Activated CD8-positive, alpha-beta memory T cell treated with anti-CD3 and anti-CD28 coated beads, Interleukin-2, amount 10 ng/mL, durations not matched to agents 7 days and 5 days (primary cell): ENCODE results near the gene IGSF1. TPM values are rescaled to one million over a fixed set of nuclear protein-coding genes. Genes with fewer than 3 reads are reported as not detected.
"Not testable (repeated sequence)": the region's sequence is repeated elsewhere in the genome, so short reads cannot be mapped to it uniquely, and the experiment has no call there.

ENCODE experiments used
- ATAC-seq: fragments of 150-1000 bp; cut with Tn5 transposase; one replicate; pipeline ENCODE4 v1.10.0; 2021; ENCODE audit warnings: moderate library complexity
- CTCF ChIA-PET: fragments of 350-600 bp; sonication (Branson Sonifier 250); formaldehyde crosslinking; loops from one replicate; lab custom pipeline; 2021; ENCODE audit warnings: antibody characterized with exemption; lab: Charles Lee
- DNase-seq: peaks from one replicate; pipeline ENCODE4 v3.0.0-alpha.2; 2020
- H3K27ac Mint-ChIP-seq: one replicate; pipeline ENCODE4 v1.8.0; 2021; ENCODE audit warnings: mild to moderate bottlenecking, mixed read lengths
- H3K27me3 Mint-ChIP-seq: one replicate; pipeline ENCODE4 v1.8.0; 2021; ENCODE audit warnings: mixed read lengths
- H3K36me3 Mint-ChIP-seq: one replicate; pipeline ENCODE4 v1.8.0; 2021; ENCODE audit warnings: mild to moderate bottlenecking, mixed read lengths
- H3K4me1 Mint-ChIP-seq: one replicate; pipeline ENCODE4 v1.8.0; 2021; ENCODE audit warnings: mixed read lengths
- H3K4me3 Mint-ChIP-seq: one replicate; pipeline ENCODE4 v1.8.0; 2021; ENCODE audit warnings: mild to moderate bottlenecking, moderate library complexity, mixed read lengths
- H3K9me3 Mint-ChIP-seq: one replicate; pipeline ENCODE4 v1.8.0; 2022; ENCODE audit warnings: low read depth, mixed read lengths
- total RNA-seq, 2 experiments: library from RNA; stranded (reverse); gene quantifications; one replicate each; pipeline ENCODE4 v1.2.3, GENCODE V29; 2021

Gene IGSF1
- total RNA-seq, 2 experiments from 2014 or later = not detected

DNA sequence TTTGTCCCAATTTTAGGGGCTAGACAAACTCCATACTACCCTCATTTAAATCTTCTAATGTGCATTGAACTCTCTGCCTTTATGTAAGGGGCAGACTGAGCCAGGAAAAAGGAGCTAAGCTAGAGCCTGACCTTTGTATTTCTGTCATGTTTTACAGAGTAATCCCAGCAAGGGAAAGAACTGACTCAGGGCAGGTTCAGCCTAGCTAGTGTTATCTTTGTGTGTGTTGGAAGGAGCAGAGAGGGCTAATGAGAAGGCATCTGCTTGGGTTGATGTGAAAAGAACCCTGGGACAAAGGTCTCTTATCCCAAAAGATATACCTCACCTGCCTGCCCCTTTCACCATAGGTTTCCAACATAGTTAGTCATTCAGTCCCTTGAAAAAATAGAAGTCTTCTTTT is 31.7 kb downstream of the IGSF1 start:
- no peak overlapping the region for H3K4me3 Mint-ChIP-seq
- CTCF ChIA-PET = no interaction called here
- H3K9me3 Mint-ChIP-seq = no peaks in the 10 kb centered on the region
- H3K27ac Mint-ChIP-seq = no peak overlapping the region
- H3K27me3 Mint-ChIP-seq = no peaks in the 10 kb centered on the region
- no peaks in the 10 kb centered on the region for H3K36me3 Mint-ChIP-seq
- H3K4me1 Mint-ChIP-seq = no peaks in the 10 kb centered on the region
- DNase-seq = no peak
- ATAC-seq = no peak

DNA sequence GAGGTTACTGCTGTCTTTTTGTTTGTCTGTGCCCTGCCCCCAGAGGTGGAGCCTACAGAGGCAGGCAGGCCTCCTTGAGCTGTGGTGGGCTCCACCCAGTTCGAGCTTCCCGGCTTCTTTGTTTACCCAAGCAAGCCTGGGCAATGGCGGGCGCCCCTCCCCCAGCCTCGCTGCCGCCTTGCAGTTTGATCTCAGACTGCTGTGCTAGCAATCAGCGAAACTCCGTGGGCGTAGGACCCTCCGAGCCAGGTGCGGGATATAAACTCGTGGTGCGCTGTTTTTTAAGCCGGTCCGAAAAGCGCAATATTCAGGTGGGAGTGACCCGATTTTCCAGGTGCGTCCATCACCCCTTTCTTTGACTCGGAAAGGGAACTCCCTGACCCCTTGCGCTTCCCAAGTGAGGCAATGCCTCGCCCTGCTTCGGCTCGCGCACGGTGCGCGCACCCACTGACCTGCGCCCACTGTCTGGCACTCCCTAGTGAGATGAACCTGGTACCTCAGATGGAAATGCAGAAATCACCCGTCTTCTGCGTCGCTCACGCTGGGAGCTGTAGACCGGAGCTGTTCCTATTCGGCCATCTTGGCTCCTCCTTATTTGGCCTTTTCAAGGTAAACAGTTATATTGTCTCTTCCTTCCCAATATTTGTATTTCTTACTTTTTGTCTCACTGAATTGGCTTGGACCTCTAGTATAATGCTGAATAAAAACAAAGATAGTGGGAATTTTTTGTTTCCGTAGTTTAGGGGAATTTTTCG is 37.9 kb downstream of the IGSF1 start:
- CTCF ChIA-PET = not testable (repeated sequence)

DNA sequence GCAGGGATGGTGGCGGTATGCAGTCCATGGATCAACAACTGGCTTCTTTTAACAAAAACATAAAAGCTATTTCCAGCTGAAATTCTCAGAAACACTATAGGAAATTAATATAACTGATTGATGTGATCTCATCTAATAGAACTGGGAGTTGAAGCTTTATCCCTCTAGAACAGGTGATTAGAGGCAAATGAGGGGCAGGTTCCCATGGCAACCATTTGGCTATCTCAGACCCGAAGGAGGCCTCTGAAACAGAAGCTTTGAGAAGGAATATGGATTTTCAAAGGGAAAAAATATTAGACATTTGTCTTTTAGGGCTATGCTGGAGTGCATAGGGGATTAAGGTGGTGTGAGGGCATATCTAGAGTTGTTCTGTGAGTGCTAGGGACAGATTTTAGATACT is 50.0 kb downstream of the IGSF1 start:
- H3K36me3 Mint-ChIP-seq = no peaks in the 10 kb centered on the region
- CTCF ChIA-PET = no interaction called here
- DNase-seq = no peak

More for the DNA sequence above, 37.9 kb downstream of the IGSF1 start:
- H3K27me3 Mint-ChIP-seq, ATAC-seq, H3K36me3 Mint-ChIP-seq, H3K4me1 Mint-ChIP-seq, H3K27ac Mint-ChIP-seq, H3K9me3 Mint-ChIP-seq, DNase-seq, H3K4me3 Mint-ChIP-seq: not testable (repeated sequence)

DNA sequence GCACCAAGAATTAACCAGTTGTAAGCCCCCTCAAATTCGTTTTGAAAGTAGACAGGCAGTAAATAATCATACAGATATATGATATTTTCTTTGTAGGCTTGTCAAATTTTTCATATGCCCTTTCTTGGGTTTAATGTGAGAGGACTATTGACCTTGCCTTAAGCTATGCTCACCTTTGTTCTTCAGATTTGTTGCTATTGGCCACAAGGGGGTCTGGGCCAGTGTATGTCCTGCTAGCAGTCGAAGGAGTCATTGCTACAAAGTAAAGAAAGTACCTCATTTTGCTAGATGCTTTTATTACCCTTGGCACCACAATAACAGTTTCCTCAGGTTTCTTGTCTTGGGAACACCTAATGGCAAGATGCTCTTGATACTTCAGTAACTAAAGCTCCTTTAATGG is 51.7 kb downstream of the IGSF1 start:
- Mint-ChIP-seq H3K27ac (no peak overlapping the region), H3K27me3 (no peaks in the 10 kb centered on the region), H3K4me3 (no peak overlapping the region), H3K9me3 (no peaks in the 10 kb centered on the region), H3K4me1 (no peaks in the 10 kb centered on the region), H3K36me3 (no peaks in the 10 kb centered on the region)
- CTCF ChIA-PET = no interaction called here
- ATAC-seq (no peak), DNase-seq (no peak)

More for the DNA sequence above, 50.0 kb downstream of the IGSF1 start:
- Mint-ChIP-seq H3K4me3 (no peak overlapping the region), H3K27ac (no peak overlapping the region), H3K4me1 (no peaks in the 10 kb centered on the region), H3K27me3 (no peaks in the 10 kb centered on the region), H3K9me3 (no peaks in the 10 kb centered on the region)
- ATAC-seq = no peak

DNA sequence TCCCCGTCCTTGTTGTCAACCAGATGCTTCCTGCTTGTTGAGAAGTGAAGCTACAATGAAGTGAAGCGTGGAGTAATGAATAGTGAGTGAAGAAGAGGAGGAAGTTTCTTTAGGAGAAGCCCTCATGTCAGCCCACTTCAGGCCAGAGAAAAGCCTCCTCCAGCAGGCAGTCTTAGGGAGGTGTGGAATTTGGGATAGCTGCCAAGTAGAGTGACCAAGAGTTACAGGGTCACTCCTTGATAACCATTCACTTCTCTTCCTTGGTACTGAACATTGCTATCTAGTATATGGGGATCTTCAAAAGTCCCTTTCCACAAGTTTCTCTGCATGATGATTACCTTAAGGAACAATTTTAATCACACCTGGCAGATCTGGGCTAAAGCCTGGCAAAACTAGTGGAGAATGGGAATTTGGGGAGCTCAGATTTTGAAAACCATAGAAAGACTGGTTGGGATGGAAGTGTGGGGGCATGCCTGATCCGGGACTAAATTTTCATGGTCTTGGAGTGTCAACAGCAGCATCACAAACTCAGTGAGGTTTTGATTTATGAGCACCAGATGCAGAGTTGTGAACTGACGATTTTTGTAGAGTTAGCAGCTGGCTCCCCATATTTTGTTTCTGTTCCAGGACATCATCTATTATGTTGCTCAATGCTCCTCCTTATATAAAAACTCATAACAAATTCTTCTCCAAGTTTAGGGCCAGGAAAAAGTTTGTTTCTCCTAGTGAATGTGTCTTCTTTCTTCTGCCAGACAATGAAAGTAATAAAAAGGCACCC is 53.1 kb downstream of the IGSF1 start:
- ATAC-seq = no peak
- Mint-ChIP-seq H3K27me3 (no peaks in the 10 kb centered on the region), H3K4me1 (no peaks in the 10 kb centered on the region), H3K9me3 (no peaks in the 10 kb centered on the region), H3K36me3 (no peaks in the 10 kb centered on the region), H3K4me3 (no peak overlapping the region), H3K27ac (no peak overlapping the region)
- CTCF ChIA-PET = no interaction called here
- no peak for DNase-seq

DNA sequence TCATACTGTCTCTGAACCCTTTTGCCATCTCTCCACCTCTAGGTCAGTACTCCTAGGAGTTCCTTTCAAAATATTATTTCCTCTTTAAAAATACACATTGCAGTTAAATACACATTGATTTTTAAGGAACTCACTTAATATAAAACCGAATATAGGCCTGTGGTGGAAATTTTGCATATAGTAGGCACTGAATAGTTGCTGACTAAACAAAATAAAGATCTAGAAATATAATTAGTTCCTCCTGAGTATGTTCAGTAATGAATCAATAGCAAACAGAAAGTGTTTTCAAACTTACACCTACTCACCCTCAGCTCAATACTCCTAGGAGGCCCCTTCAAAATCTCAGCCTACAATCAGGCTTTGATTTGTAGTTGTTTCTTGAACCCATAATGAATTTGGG is 61.5 kb downstream of the IGSF1 start:
- ATAC-seq (no peak), DNase-seq (no peak)
- Mint-ChIP-seq H3K36me3 (no peaks in the 10 kb centered on the region), H3K4me3 (no peak overlapping the region), H3K9me3 (no peaks in the 10 kb centered on the region), H3K27me3 (no peaks in the 10 kb centered on the region), H3K4me1 (no peaks in the 10 kb centered on the region), H3K27ac (no peak overlapping the region)
- CTCF ChIA-PET = no interaction called here

DNA sequence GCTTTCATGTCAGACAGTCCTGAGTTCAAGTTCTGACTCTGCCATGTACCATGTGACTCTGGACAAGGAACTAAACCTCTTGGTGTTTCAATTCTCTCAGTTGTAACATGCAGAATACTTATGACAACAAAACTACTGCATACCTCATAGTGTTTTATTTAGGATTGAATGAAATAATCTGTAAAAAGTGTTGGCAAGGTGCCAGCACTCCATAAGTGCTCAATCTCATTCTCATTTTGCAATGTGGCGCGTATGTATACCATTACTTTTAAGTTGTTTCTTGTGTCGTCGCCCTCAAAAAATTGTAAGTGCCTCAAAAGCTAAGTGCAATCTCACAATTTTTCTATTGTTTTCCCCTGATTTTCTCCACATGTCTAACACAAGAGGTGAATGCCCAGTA is 62.5 kb downstream of the IGSF1 start:
- CTCF ChIA-PET = no interaction called here
- H3K27ac Mint-ChIP-seq = no peak overlapping the region
- H3K27me3 Mint-ChIP-seq = no peaks in the 10 kb centered on the region
- H3K9me3 Mint-ChIP-seq = no peaks in the 10 kb centered on the region
- no peaks in the 10 kb centered on the region for H3K36me3 Mint-ChIP-seq
- no peak for ATAC-seq
- DNase-seq = no peak
- H3K4me3 Mint-ChIP-seq = no peak overlapping the region
- no peaks in the 10 kb centered on the region for H3K4me1 Mint-ChIP-seq

DNA sequence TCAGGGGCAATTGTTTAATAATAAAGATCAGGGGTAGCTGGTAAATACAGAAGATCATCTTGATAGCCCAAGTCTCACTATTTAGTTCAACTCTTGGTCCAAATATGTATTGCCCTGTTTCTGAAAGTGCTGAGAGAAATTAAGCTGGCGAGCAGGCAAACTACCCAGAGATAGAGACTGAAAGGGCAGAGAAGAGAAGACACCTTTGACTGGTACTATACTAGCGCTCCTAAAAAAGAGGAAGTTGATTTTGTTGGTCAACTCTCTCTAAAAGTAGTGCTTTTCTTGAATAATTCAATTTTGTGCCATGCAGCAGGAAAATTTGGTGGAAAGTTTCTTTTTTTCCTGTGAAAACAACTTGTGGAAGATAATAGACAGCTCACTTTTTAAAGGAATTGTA is 64.0 kb downstream of the IGSF1 start:
- DNase-seq = no peak
- H3K27ac Mint-ChIP-seq = no peak overlapping the region
- no peaks in the 10 kb centered on the region for H3K27me3 Mint-ChIP-seq
- H3K36me3 Mint-ChIP-seq = no peaks in the 10 kb centered on the region
- no peak for ATAC-seq
- H3K4me3 Mint-ChIP-seq = no peak overlapping the region
- H3K9me3 Mint-ChIP-seq = no peaks in the 10 kb centered on the region
- H3K4me1 Mint-ChIP-seq = no peaks in the 10 kb centered on the region
- CTCF ChIA-PET = no interaction called here

Other genes starting within 250 kb of the IGSF1 start
- not detected for gene ARHGAP36, start 231.0 kb downstream of the IGSF1 start, total RNA-seq